HepG2 (cell line): ENCODE measurements around the gene HEPN1.

Experiments used
- ETV5 ChIP-seq: IDR thresholded peaks from 2 replicates; pipeline ENCODE4 v1.6.1; 2018; ENCODE audit warnings: missing biosample characterization, missing genetic modification reagents, inconsistent platforms, borderline replicate concordance
- NCOA2 ChIP-seq: sonication (generic); formaldehyde crosslinking; IDR thresholded peaks from 2 replicates; pipeline ENCODE4 v1.8.0; 2022; ENCODE audit warnings: inconsistent platforms
- TOPORS ChIP-seq: sonication (generic); formaldehyde crosslinking; IDR thresholded peaks from 2 replicates; pipeline ENCODE4 v1.8.0; 2023; ENCODE audit warnings: mild to moderate bottlenecking, missing genetic modification reagents
- ZNF607 ChIP-seq: sonication (generic); formaldehyde crosslinking; IDR thresholded peaks from 2 replicates; pipeline ENCODE4 v1.5.1; 2020; ENCODE audit warnings: missing genetic modification reagents, mild to moderate bottlenecking, borderline replicate concordance
- TF ChIP-seq, protein P1 (sequence below): sonication (generic); formaldehyde crosslinking; IDR thresholded peaks from 2 replicates; pipeline ENCODE4 v1.9.0; 2021; ENCODE audit warnings: missing genetic modification reagents, borderline replicate concordance
- TF ChIP-seq, protein P2 (sequence below): sonication (generic); formaldehyde crosslinking; IDR thresholded peaks from 2 replicates; pipeline ENCODE4 v1.5.0; 2020; ENCODE audit warnings: mild to moderate bottlenecking, missing genetic modification reagents
- TF ChIP-seq, protein P3 (sequence below): sonication (generic); formaldehyde crosslinking; IDR thresholded peaks from 2 replicates; pipeline ENCODE4 v1.8.0; 2022; ENCODE audit warnings: mild to moderate bottlenecking, missing genetic modification reagents, borderline replicate concordance

DNA sequence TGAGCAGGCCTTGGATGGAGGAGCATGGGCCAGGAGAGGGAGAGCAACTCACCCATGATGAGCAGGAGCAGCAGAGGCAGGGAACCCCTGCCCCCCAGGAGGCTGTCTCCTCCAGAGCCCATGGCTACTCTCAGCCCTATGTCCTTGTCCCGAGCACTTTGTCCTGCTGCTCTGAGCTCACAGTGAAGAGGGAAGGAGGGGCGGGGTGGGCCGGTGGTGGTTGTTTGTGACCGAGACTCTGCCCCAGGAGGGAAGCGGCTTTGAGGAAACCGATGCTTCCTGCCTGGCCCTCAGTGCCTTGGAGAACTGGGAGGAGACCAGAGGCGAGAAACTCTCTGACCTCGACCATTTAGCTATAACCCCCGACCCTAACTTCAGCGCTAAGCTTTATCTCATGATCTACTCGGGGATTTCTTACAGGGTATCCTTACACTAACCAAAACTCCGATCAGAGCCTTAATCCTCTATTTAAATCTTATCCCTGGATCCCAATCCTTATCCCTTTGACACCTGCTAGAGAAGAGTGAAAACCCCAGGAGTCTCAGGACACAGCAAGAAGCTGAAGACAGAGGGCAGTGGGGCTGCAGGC is 21.3 kb upstream of the HEPN1 start, which contains the start of gene ROBO4:
- TF ChIP-seq NCOA2 (CRISPR knock-in tag) (no peak), TOPORS (CRISPR knock-in tag) (no peak), ETV5 (CRISPR knock-in tag) (no peak), ZNF607 (CRISPR knock-in tag) (no peak)
- TF ChIP-seq, protein P1, sequence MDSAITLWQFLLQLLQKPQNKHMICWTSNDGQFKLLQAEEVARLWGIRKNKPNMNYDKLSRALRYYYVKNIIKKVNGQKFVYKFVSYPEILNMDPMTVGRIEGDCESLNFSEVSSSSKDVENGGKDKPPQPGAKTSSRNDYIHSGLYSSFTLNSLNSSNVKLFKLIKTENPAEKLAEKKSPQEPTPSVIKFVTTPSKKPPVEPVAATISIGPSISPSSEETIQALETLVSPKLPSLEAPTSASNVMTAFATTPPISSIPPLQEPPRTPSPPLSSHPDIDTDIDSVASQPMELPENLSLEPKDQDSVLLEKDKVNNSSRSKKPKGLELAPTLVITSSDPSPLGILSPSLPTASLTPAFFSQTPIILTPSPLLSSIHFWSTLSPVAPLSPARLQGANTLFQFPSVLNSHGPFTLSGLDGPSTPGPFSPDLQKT (CRISPR knock-in tag): no peak
- TF ChIP-seq, protein P2, sequence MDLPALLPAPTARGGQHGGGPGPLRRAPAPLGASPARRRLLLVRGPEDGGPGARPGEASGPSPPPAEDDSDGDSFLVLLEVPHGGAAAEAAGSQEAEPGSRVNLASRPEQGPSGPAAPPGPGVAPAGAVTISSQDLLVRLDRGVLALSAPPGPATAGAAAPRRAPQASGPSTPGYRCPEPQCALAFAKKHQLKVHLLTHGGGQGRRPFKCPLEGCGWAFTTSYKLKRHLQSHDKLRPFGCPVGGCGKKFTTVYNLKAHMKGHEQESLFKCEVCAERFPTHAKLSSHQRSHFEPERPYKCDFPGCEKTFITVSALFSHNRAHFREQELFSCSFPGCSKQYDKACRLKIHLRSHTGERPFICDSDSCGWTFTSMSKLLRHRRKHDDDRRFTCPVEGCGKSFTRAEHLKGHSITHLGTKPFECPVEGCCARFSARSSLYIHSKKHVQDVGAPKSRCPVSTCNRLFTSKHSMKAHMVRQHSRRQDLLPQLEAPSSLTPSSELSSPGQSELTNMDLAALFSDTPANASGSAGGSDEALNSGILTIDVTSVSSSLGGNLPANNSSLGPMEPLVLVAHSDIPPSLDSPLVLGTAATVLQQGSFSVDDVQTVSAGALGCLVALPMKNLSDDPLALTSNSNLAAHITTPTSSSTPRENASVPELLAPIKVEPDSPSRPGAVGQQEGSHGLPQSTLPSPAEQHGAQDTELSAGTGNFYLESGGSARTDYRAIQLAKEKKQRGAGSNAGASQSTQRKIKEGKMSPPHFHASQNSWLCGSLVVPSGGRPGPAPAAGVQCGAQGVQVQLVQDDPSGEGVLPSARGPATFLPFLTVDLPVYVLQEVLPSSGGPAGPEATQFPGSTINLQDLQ (CRISPR knock-in tag): no peak
- TF ChIP-seq, protein P3, sequence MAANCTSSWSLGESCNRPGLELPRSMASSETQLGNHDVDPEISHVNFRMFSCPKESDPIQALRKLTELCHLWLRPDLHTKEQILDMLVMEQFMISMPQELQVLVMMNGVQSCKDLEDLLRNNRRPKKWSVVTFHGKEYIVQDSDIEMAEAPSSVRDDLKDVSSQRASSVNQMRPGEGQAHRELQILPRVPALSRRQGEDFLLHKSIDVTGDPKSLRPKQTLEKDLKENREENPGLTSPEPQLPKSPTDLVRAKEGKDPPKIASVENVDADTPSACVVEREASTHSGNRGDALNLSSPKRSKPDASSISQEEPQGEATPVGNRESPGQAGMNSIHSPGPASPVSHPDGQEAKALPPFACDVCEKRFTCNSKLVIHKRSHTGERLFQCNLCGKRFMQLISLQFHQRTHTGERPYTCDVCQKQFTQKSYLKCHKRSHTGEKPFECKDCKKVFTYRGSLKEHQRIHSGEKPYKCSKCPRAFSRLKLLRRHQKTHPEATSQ (CRISPR knock-in tag): no peak
